Body of pancreas (tissue), 4 donors: ENCODE data around the gene ZNF286A. TPM values are rescaled to one million over a fixed set of nuclear protein-coding genes. Genes with fewer than 3 reads are reported as not detected.
"Not testable (repeated sequence)": the region's sequence is repeated elsewhere in the genome, so short reads cannot be mapped to it uniquely, and the experiment has no call there.

ENCODE experiments used
- ATAC-seq: fragments of 150-250 bp; one replicate; pipeline ENCODE4 v1.9.1; 2016
- DNase-seq, 4 donors: peaks; one replicate each; pipeline ENCODE4 v3.0.0-alpha.2; 2019
- H3K27ac ChIP-seq, 4 donors: fragments of 200-600 bp; sonication (generic); 1 replicate in 3 of 4; 2 replicates in 1 of 4; pipeline versions ENCODE4 v1.5.1 to v1.6.1; 2016 to 2019; ENCODE audit warnings: mild to moderate bottlenecking in 1 of 4, mixed read lengths in 1 of 4, moderate library complexity in 1 of 4
- H3K27me3 ChIP-seq, 2 donors: fragments of 200-600 bp; sonication (generic); one replicate each; pipeline ENCODE4 v1.6.0; 2016; ENCODE audit warnings: mild to moderate bottlenecking in 1 of 2
- H3K36me3 ChIP-seq, 2 donors: fragments of 200-600 bp; sonication (generic); replicated peaks in 1 of 2; 2 replicates each; pipeline ENCODE4 v1.5.1; 2016; ENCODE audit warnings: low read depth in 2 of 2; ENCODE audit not compliant: insufficient read depth in 1 of 2
- H3K4me1 ChIP-seq: fragments of 200-600 bp; sonication (generic); one replicate; pipeline ENCODE4 v1.6.0; 2016
- H3K4me3 ChIP-seq, 2 donors: fragments of 200-600 bp; sonication (generic); 1 replicate in 1 of 2; 2 replicates in 1 of 2; pipeline ENCODE4 v1.5.1; 2016 to 2019
- H3K9me3 ChIP-seq, 3 donors: fragments of 200-600 bp; sonication (generic); 1 replicate in 2 of 3; 2 replicates in 1 of 3; pipeline ENCODE4 v1.5.1; 2016
- POLR2A ChIP-seq, 3 donors: fragments of 450-650 bp; IDR thresholded peaks; one replicate each; pipeline ENCODE4 v1.6.1; 2016; ENCODE audit warnings: antibody characterized with exemption in 3 of 3, mild to moderate bottlenecking in 2 of 3
- WGBS, 2 donors: methylation state at CpG; one replicate each; pipeline ENCODE4 v1.1.5; 2017; 5-methylcytosine and 5-hydroxymethylcytosine counted together
- intact Hi-C: fragments of 100-400 bp; cut with DNase I; formaldehyde crosslinking; loops from one replicate; pipeline ENCODE4 v1.15.1; 2023
- total RNA-seq, 2 donors: library from RNA; depleted of rRNA; stranded (reverse); fragments of >200 nt; gene quantifications; one replicate each; pipeline ENCODE4 v1.1.0, GENCODE V29; 2016
- TF ChIP-seq, protein P1 (sequence below), 7 experiments: fragments of 450-650 bp in 4 of 7; fragments of 200-600 bp in 3 of 7; sonication (generic) in 3 of 7; IDR thresholded peaks; one replicate each; pipeline ENCODE4 v1.5.1; 2016 to 2019; ENCODE audit warnings: antibody characterized with exemption in 7 of 7

The ZNF286A gene
- total RNA-seq, 2 donors from 2014 or later = 4.7 to 14.5 TPM

DNA sequence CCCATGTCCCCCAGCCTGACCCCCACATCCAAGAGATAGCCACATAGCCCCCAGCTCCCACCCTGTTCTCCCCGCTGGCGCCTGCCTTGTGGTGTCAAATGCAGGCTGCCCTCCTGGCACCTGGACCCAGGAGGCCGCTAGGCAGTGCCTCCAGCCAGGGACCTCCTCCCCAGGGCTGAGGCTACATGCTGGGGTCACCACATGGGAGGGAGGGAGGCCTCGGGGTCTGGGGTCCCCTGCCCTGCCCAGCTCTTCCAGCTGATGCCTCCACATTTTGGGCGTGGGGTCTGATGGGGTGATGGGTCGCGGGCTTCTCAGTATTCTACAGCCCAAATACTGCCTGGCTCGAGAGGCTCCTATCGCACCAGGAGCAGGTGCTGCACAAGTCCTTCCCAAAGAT, 42.1 kb downstream of the ZNF286A start:
- TF ChIP-seq POLR2A (IDR thresholded peaks at IDR 0.05) = no peak
- TF ChIP-seq, protein P1, sequence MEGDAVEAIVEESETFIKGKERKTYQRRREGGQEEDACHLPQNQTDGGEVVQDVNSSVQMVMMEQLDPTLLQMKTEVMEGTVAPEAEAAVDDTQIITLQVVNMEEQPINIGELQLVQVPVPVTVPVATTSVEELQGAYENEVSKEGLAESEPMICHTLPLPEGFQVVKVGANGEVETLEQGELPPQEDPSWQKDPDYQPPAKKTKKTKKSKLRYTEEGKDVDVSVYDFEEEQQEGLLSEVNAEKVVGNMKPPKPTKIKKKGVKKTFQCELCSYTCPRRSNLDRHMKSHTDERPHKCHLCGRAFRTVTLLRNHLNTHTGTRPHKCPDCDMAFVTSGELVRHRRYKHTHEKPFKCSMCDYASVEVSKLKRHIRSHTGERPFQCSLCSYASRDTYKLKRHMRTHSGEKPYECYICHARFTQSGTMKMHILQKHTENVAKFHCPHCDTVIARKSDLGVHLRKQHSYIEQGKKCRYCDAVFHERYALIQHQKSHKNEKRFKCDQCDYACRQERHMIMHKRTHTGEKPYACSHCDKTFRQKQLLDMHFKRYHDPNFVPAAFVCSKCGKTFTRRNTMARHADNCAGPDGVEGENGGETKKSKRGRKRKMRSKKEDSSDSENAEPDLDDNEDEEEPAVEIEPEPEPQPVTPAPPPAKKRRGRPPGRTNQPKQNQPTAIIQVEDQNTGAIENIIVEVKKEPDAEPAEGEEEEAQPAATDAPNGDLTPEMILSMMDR (IDR thresholded peaks at IDR 0.05) = no peak
- H3K4me3 ChIP-seq = no peak overlapping the region
- H3K27ac ChIP-seq = no peak overlapping the region
- WGBS, 2 donors = 86 to 95% methylated on average over 6 to 9 of the region's 9 CpGs
- no peak for DNase-seq
- H3K27me3 ChIP-seq = no peaks in the 10 kb centered on the region
- H3K36me3 ChIP-seq = no peaks in the 10 kb centered on the region
- H3K9me3 ChIP-seq = no peaks in the 10 kb centered on the region
- no peak for ATAC-seq
- intact Hi-C loops = no loop called here
- no peaks in the 10 kb centered on the region for H3K4me1 ChIP-seq

DNA sequence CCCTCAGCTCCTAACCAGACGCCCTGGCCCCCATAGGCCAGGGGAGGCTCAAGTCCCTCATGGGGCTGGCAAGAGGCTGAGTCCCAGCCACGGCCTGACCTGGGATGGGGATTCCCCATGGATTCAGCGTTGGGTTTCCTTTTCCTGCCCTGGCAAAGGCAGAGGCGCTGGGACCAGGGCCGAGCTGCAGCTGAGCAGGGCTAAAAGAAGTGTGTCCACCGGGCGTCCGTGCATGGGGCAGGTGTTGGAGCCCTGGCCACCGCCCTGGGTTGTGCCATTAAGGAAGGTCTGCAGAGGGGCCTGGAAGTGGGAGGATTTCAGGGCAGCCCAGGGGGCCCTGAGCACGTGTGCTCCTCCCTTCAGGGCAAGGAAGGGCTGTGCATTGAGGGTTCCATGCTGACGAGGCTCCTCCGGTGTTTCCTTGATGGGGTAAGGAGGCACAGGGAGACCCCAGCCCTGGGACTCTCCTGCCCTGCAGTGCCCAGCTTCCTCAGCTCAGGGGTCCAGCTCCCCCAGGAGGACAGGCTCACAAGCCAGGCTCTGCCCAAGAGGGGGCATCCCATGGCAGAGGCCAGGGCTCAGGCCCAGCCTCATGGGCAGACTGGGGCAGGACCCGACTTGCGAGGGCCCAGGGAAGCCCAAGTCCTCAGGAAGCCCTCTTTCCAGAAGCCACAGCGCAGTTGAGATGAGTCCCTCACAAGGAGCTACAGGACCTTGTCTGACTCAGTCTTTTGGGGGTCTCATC, 42.7 kb downstream of the ZNF286A start:
- 70 to 85% methylated on average over 5 to 13 of the region's 15 CpGs for WGBS, 2 donors
- Histone ChIP-seq H3K36me3 (no peaks in the 10 kb centered on the region), H3K4me3 (no peak overlapping the region), H3K27ac (no peak overlapping the region), H3K9me3 (no peaks in the 10 kb centered on the region), H3K27me3 (no peaks in the 10 kb centered on the region), H3K4me1 (no peaks in the 10 kb centered on the region)
- DNase-seq (no peak), ATAC-seq (no peak)
- no peak for TF ChIP-seq POLR2A (IDR thresholded peaks at IDR 0.05)
- TF ChIP-seq, protein P1 (IDR thresholded peaks at IDR 0.05) = no peak
- intact Hi-C loops = no loop called here

DNA sequence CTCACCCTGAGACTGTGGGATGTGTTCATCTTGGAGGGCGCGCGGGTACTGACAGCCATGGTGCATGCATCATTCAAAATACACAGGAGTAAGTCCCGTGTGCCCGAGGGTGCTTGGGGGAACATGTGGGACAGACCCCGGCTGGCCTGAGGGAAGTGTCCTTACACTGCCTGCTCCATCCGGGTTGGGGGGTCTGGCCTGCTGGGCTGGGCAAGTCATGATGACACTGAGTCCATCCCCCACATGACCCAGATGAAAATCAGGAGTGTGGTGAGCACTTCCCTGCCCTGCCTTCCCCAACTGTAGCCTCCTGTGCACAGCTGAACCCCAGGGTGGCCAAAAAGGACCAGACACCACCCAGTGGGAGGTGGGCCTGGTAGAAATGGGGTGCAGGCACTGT, 43.4 kb downstream of the ZNF286A start:
- no peak overlapping the region for H3K27ac ChIP-seq
- H3K27me3 ChIP-seq = no peaks in the 10 kb centered on the region
- WGBS, 2 donors = 73 to 87% methylated on average over 5 to 6 of the region's 7 CpGs
- TF ChIP-seq, protein P1 (IDR thresholded peaks at IDR 0.05) = no peak
- TF ChIP-seq POLR2A (IDR thresholded peaks at IDR 0.05) = no peak
- ATAC-seq = no peak
- H3K4me3 ChIP-seq = no peak overlapping the region
- H3K4me1 ChIP-seq = no peaks in the 10 kb centered on the region
- no peak for DNase-seq
- H3K36me3 ChIP-seq = no peaks in the 10 kb centered on the region
- intact Hi-C loops = no loop called here
- H3K9me3 ChIP-seq = no peaks in the 10 kb centered on the region

DNA sequence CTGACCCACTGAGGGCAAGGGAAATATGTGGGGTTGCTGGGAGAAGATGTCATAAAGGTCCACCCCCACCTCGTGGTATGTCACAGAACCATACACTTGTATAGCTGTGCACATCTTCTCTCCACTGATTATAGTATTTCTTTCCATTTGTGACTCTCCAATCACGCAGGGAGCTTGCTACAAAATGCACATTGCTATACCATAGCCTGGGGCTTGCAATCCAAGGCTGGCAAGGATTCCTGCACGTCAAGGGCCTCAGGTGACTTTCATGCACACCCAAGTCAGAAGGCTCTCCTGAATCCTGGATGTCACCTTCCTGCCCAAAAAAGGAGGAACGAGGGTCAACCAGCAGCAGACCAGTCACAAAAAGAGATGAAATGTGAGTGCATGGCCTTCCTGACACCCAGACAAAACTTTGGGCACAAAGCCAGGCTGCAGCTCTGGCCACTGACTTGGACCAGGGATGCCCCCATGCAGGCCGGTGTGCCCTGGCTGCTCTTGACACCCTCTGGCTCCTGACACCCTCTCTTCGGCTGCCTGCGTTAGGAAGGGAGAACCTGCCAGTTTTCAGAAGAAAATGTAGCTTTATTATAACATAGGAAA, 44.6 kb downstream of the ZNF286A start:
- intact Hi-C loops = no loop called here
- DNase-seq = no peak
- no peak for TF ChIP-seq POLR2A (IDR thresholded peaks at IDR 0.05)
- TF ChIP-seq, protein P1 (IDR thresholded peaks at IDR 0.05) = no peak
- no peaks in the 10 kb centered on the region for H3K27me3 ChIP-seq
- no peak for ATAC-seq
- 75 to 82% methylated on average over 7 of the region's 7 CpGs for WGBS, 2 donors
- no peaks in the 10 kb centered on the region for H3K4me1 ChIP-seq
- no peaks in the 10 kb centered on the region for H3K36me3 ChIP-seq
- H3K9me3 ChIP-seq = no peaks in the 10 kb centered on the region
- H3K27ac ChIP-seq = no peak overlapping the region
- H3K4me3 ChIP-seq = no peak overlapping the region

DNA sequence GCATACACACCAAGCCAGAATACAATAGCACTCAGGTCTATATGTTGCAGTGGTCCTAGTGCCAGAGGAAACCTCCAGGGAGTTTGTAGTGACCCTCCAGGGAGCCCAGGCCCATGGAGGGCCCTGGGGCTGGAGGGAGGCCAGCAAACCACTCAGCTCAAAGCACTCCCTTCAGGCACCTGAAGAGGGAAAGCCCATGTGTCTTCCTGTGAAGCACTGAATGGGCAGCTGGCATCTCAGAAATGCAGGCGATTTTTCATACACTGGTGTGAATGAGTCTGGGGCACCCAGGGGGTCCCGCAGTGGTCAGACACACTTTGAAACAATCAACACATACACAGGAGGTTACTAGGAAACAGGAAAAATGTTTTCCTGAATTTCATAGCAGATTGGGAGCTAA, 45.3 kb downstream of the ZNF286A start:
- H3K36me3 ChIP-seq = no peaks in the 10 kb centered on the region
- no peaks in the 10 kb centered on the region for H3K27me3 ChIP-seq
- H3K27ac ChIP-seq = no peak overlapping the region
- H3K9me3 ChIP-seq = no peaks in the 10 kb centered on the region
- no peak for ATAC-seq
- WGBS, 2 donors = 55 to 64% methylated on average over 2 of the region's 2 CpGs
- DNase-seq = no peak
- TF ChIP-seq, protein P1 (IDR thresholded peaks at IDR 0.05) = no peak
- no peak for TF ChIP-seq POLR2A (IDR thresholded peaks at IDR 0.05)
- intact Hi-C loops = no loop called here
- no peaks in the 10 kb centered on the region for H3K4me1 ChIP-seq
- no peak overlapping the region for H3K4me3 ChIP-seq

DNA sequence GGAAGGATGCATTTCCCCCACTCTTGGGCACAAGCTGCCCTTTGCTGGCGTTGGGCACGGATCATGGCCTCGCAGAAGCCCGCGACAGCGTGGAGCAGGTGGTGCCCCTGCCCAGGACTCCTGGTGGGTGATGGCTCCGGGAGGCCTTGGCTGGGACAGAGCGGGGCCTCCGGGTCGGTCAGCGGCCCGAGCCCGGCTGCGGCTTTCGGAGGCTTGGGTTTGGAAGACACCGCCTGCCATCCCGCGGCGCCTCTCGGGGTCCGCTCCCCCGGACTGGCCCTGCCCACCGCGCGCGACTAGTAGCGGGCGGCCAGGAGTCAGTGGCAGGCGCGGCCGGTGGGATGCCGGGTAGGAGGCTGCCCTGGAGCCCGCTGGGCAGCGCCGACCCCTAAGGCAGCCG, 49.9 kb downstream of the ZNF286A start:
- H3K4me1 ChIP-seq, H3K27ac ChIP-seq, H3K36me3 ChIP-seq, H3K9me3 ChIP-seq, H3K27me3 ChIP-seq, ATAC-seq, intact Hi-C loops, DNase-seq, H3K4me3 ChIP-seq: not testable (repeated sequence)
- WGBS, 2 donors = 49% methylated on average over 12 of the region's 36 CpGs; no CpG with 5 or more reads in 1 of the 2 donors

DNA sequence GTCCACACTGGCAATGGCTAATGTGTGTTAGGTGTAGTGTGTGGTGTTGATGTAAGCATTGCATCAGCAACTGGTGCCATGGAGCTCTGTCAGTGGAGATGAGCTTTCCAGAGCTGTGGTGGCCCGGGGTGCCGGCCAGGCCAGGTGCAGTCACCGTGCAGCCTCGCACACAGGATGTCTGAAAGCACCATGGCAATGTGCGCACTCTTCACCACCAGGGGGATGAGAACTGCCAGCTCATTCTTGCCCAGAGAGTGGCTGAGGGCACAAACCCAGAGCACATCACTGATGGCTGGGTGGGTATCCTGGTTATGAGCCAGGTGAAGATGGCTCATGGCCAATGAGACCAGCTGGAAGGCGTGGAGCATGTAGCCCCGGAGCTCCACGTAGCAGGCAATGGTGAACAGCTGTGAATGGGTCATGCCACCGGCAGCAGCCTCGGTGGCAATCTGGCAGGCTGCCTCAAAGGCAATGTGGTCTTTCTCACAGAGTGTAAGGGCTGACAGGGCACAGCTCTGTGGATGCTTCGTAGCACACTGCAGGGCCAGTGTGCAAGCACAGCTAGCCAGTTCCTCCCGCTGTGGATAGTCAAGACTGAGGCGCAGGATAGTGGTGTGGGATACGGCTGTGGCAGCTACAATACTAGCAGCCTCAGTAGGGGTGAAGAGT, 69.4 kb downstream of the ZNF286A start:
- H3K4me1 ChIP-seq, H3K27me3 ChIP-seq, H3K9me3 ChIP-seq, intact Hi-C loops, H3K27ac ChIP-seq, DNase-seq, ATAC-seq, H3K4me3 ChIP-seq, H3K36me3 ChIP-seq: not testable (repeated sequence)
- WGBS, 2 donors = no CpG with 5 or more reads among the region's 14 CpGs
